ENCODE measurements around the gene ADARB1. TPM values are rescaled to one million over a fixed set of nuclear protein-coding genes. Genes with fewer than 3 reads are reported as not detected.

The ADARB1 gene
- total RNA-seq, 2 donors from 2014 or later: 72.4 to 85.6 TPM

DNA sequence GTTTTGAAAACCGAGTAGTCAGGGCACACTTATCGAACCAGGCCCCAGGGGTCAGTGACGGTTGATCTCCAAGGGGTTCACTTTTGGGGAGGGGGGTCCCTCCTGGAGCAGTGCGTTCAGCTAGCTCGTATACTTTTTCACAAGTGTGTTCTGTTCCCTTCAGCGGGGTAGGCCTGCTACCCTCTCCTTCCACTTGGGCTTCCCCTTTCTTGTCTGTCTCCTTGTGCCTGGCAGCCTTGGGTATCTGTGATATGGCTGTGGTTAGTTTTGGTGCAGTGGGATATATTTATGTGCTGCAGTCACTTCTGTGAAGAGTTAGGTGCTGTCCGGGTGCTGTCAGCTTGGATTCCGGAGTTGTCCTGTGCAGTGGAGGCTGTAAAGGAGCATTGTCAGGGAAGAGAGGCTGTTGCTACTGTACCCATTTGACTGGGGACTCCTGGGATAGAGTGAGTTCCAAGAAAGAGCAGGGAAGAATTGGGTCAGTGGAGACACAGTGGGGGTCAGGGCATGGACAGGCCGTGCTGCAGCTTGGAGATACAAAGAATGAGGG lies 29.7 kb downstream of the ADARB1 start:
- intact Hi-C loops (cut with DNase I): no loop called here
- no peak for DNase-seq (ENCODE audit: low spot score)

DNA sequence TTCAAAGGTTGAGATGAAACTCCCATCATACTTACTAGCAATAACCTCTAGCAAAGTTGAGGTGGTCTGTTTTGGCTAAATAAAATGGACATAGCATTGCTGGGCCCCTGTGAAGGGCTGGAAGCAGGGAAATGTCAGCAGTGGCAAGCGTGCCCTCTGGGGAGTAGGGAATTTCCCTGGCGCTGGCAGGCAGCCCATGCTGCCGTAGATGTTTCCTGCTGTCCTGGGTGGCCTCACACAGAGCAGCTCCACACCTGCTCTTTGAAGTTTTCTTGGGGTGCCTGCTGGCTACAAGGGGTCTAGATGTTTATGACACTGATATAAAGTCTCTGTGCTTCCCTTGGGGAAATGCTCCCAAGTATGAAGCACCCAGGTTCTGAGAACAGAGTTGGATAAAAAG lies 30.2 kb downstream of the ADARB1 start:
- DNase-seq (ENCODE audit: low spot score): no peak
- intact Hi-C loops (cut with DNase I): no loop called here

DNA sequence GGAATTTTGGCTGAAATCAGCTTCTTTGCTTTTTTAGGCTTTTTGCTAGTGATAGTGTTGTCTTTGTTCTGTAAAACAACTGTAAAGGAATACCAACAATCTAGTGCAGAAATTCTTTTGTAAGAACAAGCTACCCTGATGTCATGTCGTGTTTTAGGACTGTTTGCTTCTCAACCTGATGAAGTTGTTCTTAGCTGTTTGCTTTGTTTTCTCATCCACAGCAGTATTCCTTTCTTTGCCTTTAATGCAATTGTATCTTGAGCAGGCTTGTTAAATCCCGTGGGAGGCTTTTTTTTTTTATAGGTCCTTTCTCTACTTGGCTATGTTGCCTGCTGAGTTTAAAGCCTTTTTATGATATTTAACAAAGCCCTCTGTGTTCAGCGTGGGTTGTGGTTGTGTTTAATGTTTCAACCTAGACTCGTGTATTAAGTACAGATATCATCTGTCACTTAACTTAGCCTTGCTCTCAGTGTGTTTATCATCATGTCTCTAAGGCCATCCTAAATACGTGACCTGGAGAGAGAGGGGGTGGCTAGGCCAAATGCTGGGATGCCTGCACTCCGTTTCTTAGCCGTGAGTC lies 31.6 kb downstream of the ADARB1 start:
- intact Hi-C loops (cut with DNase I): no loop called here
- no peak for DNase-seq (ENCODE audit: low spot score)

DNA sequence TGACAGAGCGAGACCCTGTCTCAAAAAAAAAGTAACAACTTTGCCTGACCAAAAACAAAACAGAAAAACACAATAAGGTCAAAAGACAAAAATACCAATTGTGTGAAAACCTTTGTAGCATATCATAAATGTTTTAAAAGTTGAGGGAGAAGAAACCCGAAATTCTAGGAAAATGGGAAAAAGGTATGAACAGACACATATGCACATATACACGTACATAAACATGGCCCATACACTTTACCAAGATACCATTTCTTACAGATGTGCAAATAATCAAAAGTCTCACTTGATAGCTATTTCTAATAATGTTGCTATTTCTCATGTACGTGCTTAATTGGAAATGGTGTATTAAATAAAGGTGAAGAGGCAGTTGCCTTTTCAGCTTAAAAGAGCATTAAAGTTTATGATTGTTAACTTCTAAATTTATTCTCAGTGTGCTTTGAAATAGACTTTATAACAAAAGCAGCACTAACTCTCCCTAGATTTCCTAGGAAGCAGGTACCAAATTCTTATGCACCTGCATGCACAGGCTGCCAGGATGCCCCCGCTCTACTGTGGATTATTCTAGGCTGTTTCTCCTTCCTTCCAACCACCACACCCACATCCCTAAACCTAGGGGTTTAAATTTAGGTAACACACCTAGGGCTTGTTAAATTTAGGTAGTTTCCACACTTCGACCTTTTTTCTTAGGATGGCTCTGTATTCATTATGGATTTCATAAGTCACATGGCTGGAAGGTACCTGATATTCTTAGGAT lies 33.8 kb downstream of the ADARB1 start:
- no peak for DNase-seq (ENCODE audit: low spot score)
- intact Hi-C loops (cut with DNase I): no loop called here

DNA sequence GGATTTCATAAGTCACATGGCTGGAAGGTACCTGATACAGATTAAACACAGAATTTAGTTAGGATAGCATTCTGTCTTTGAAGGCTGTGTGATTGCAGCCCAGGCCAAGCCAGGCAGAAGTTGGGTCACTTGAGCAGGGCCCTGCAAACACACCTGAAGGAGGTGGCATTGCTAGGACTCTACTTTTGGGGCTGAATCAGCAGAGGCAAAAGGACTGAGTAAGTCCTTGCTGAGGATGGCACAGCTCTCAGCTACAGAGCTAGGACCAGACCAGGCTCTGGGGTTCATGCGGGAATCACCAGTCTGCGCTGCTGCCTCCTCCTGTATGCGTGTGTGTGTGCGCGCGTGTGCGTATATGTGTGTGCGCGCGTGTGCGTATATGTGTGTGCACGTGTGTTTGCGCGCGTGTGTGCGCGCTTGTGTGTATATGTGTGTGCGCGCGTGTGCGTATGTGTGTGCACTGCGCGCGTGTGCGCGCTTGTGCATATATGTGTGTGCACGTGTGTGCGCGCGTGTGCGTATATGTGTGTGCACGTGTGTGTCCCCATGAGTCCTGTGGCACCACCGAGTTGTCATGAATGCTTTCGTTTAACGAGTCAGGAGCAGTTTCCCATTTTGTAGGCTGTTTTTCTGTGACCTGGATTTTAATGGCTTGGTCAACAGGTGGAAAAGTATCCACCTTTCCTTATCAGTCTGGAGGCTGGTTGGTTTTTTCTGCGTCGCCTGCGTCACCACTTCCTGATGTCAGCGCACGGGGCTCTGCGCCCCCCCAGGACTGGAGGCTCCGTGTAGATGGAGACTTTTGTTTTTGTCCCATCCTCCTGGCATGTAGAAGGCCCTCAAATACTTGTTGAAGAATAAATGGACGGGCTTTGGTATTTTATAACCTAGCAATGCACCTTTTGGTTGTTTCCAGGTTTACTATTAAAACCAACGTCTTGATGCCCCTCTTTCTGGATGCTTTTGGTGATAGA lies 34.7 kb downstream of the ADARB1 start:
- intact Hi-C loops (cut with DNase I): no loop called here
- DNase-seq (ENCODE audit: low spot score): peak; percentile 63

DNA sequence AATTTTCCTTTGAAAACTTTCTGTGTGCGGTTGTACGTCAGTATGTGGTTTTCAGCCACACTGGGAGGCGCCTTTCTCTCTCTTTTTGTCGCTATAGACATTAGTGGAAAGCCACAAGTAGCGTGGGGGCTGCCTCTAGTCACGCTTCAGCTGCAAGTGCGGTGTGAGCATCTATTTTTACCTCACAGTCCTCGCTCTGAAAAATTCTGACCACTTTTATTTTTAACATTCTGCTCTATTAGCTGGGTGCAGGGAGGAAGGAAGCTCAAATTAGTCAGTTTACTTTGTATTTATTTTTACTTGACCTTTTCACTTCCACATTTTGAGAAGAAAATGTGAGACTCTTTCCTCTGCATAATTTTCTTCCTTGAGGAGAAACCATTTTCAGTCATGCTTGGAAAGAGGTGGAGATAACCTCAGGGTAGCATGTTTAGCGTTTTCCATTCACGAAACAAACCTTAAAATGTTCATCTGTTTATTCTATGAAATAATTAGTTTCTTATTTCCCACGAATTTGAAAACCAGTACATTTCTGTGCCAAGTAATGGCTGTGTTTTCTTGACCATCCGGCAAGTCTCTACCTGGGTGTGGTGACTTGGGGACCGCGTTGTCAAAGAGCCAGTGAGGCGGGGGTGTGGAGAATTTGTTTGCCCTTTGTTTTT lies 35.6 kb downstream of the ADARB1 start:
- intact Hi-C loops (cut with DNase I): no loop called here
- peak; percentile 58 for DNase-seq (ENCODE audit: low spot score)

DNA sequence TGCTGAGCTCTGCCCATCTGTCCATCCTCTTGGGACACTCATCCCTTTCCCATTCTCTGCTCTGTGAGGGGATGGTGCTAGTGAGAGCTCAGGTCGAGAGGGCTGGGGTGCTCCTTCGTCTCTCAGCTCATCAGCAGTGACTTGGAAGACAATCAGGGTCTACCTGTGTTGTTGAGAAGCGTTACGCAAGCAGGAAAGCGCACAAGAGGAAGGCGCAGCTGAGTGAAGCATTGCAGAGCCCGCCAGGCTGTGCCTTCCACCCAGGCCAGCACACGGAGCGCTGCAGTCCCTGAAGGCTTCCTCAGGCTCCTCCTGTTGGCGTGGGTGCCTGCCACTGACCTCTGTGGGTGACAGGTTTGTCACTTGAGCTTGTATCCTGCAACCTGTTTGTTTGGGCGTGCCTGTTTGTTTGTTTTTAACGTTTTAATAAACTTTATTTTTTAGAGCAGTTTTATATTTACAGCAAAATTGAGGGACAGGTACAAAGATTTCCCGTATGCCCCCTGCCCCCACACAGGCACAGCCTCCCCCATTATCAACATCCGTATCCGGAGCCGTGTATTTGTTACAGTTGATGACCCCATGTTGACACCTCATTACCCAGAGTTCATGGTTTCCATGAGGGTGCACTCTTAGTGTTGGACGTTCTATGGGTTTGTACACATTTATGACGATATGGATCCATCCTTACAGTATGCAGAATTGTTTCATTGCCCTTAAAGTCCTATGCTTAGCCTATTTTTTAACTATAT lies 36.7 kb downstream of the ADARB1 start:
- no peak for DNase-seq (ENCODE audit: low spot score)
- intact Hi-C loops (cut with DNase I): no loop called here

DNA sequence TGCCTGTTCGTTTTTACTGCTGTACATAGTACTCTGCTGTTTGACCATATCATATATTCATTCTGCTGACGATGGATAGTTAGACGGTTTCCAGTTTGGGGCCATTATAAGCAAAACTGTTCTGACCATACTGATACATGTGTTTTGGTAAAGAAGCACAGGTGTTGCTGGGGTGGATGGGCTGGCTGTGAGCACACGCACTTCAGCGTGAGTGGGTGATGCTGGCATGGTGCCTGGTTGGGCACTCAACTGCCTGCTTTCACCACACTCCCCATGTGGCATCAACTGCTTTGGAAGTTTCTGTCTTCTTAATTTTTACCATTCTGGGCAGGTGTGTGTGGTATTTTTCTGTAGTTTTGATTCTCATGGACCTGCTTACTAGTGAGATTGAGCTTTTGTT lies 37.3 kb downstream of the ADARB1 start:
- DNase-seq (ENCODE audit: low spot score): no peak
- intact Hi-C loops (cut with DNase I): no loop called here

DNA sequence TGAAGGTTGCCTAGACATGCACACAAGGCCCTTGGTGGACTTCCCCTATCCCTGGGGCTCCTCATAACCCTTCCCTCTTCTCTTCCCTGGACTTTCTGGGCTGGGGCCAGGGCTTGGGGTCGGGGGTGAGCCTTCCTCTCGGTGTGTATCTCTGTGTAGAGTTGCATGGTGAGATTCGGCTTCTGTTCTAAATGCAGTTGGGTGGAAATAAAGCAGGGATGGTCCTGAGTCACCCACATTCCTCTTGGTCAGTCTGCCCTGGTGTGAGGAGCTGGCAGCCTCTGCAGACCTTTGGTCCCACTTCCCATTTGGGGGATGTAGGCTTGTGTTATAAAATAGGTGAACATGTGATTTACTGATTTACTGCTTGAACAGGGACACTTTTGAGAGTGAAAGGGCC lies 38.0 kb downstream of the ADARB1 start:
- DNase-seq (ENCODE audit: low spot score): no peak
- intact Hi-C loops (cut with DNase I): no loop called here

DNA sequence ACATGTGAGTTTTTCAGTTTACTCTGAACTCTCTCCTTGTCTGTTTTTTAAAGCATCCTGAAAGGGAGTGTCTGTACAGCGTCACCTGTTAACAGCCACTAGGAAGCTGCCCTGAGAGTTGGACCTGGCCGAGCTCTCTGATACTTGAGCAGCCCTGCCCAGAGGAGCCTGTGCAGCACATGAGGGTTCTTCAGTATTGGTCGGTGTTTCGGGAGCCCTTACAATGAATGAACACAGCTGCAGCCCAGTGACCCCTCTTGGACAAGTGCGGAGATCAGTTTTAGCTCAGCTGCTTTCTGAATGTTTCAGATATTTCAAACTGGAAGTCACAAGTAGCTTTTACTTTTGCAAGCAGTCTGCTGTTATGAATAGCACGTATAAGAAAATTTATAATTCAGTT lies 39.2 kb downstream of the ADARB1 start:
- DNase-seq (ENCODE audit: low spot score): no peak
- intact Hi-C loops (cut with DNase I): no loop called here

DNA sequence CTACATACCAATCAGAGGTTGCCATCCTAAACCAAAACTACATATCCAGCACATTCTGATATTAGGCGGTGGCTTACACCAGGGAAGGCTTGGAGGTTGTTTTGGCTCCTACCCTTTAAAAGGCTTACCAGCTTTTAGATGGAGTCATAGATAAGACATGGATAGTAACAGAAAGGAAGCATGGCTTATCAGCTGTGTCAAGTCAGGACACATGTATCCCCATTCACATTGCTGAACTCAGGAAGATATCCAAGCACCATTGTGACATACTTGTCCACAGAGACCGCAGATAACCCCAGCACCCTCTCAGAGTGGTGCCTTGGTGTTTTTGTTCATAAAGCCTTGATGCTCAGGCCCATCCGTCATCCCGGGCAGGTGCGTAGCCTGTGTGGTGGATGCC lies 39.7 kb downstream of the ADARB1 start:
- no peak for DNase-seq (ENCODE audit: low spot score)
- intact Hi-C loops (cut with DNase I): no loop called here

DNA sequence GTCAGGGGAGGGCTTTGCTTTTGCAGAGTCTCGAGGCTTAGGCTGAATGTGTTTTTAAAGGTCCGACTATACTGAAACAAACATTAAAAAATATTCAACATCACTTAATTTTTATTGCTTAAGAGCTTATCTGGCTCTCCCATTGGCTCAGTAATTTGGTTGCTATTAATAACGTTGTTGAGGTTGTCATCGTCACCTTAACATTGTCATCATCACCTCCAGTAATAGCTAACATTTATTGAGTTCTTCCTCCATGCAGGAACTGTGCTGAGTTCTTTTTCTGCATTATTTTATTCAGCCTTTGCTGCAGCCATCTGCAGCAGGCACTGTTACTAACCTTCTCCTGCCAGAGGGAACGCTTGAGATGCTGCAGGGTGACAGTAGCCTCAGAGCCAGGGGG lies 40.1 kb downstream of the ADARB1 start:
- intact Hi-C loops (cut with DNase I): no loop called here
- DNase-seq (ENCODE audit: low spot score): no peak

DNA sequence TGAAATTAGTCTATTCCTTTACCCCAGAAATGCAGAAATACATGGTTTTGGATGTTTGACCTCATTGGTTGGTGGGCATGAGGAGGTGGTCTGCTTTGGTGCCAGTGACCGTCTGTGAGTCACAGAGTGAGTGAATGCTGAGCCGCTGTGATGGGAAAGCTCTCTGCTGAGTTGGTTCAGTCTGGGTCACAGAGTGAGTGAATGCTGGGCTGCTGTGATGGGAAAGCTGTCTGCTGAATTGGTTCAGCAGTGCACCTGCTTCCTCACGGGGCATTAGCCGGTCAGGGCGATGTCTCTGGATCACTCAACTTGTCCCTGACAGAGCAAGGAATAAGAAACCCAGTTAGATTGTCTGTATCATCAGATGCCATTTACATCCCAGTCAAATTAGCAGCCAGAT lies 40.8 kb downstream of the ADARB1 start:
- intact Hi-C loops (cut with DNase I): no loop called here
- no peak for DNase-seq (ENCODE audit: low spot score)

DNA sequence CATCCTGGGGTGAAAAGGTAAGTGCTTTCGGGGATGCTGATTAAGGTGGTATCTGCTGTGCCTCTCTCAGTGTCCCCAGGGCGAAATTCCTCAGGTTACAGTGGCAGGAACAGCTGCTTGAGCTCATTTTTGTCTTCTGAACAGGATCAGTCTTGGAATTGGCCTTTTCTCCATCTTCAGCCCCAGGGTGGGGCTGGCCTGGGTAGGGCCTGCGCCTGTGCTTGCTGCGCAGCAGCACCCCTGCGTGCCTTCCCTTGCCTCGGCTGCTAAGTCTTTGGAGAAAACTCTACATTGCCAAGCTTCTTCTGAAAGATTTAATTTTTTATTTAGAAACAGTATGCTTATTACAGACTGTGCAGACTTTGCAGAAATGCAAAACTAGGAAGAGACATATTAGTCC lies 41.7 kb downstream of the ADARB1 start:
- intact Hi-C loops (cut with DNase I): no loop called here
- no peak for DNase-seq (ENCODE audit: low spot score)

DNA sequence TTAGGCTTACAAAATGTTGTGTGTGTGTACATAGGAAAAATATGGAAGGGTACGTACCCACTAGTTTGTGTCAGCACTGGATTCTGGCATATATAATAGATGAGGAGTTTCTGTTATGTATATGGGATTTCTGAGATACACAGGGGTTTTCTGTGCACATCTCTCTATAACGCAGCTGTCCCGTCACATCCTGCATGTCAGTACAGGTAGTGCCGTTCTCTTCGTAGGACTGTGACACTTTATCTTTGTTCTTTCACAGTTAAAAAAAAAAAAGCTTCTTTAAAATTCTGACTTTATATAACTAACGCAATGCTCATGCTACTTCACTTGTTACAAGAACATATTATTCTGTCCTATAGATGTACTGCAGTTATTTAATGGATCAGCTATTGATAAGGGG lies 42.9 kb downstream of the ADARB1 start:
- DNase-seq (ENCODE audit: low spot score): no peak
- intact Hi-C loops (cut with DNase I): no loop called here

DNA sequence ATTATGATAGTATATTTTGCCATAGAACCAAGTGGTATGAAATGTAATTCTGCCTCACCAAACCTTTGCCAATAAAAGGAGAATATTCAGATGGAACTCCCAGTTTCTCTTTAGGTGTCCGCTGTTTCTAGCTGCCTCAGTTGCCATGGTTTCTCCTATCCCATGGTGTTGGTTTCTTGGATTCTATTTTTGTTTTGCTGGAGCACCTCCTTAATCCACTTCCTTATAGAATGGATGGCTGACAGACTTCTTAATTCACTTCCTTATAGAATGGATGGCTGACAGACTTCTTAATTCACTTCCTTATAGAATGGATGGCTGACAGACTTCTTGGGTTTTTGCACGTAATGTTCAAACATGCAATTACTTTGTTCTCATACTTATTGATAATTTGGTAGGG lies 43.7 kb downstream of the ADARB1 start:
- DNase-seq (ENCODE audit: low spot score): no peak
- intact Hi-C loops (cut with DNase I): no loop called here

DNA sequence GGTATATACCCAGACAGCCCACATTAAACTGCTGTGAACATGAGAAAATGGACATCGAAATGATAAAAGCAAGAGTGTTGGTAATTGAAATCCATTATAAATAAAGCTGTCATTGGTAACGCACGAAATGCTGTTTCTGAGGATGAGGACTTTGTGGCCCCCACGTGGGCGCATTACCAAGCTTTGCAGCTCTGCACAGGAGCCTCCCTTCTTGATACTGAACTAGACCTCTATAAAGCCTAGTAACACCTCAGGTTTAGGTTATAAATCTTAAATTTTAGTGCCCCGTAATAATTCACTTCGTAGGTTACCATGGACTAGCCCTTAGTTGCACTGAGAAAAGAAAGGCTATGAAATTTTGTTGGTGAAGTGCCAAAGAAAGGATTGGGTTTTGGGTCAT lies 45.4 kb downstream of the ADARB1 start:
- intact Hi-C loops (cut with DNase I): loop anchor here in 1 of 2 donors (1.0 kb wide), 1 partner anchor 20 kb away; no protein-coding TSS in a partner anchor
- DNase-seq (ENCODE audit: low spot score): no peak

DNA sequence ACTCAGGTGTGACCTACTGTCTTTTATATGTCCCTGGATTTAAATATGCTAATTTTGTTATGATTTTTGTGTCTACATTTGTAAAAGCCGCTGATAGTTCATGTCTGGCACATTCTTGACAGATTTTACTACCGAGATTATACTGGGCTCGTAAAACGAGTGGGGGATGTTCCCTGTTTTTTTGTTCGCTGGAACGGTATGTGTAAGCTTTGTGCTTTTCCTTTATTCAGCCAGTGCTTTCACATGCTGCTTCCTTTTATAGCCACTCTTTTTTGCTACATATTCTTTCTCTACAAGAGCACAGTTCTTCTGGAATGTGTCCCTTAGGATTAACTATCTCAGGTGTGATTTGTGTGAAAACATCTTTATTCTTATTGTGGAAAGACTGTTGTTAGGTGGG lies 46.6 kb downstream of the ADARB1 start:
- intact Hi-C loops (cut with DNase I): no loop called here
- DNase-seq (ENCODE audit: low spot score): no peak

DNA sequence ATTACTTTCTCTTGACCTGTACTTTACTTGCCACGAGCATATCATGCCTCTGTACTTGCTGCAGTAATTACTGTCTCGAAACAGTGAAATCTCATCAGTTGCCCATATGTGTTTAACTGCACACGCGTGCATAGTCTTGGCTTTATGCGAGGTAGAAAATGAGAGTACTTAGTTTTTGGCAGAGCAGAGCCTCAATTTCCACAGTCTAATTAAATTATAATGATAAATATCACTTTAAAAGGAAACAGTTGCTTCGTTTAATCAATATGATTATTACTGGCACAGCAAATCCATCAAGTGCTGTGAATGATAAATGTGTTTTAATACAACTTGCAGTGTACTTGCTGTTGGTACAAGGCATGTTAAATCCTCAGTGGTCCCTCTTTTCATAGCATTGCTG lies 47.6 kb downstream of the ADARB1 start:
- DNase-seq (ENCODE audit: low spot score): no peak
- intact Hi-C loops (cut with DNase I): no loop called here

Measured in posterior vena cava (tissue), 2 donors.